Measurements from ENCODE around the gene MYBPC3.
"Not testable (repeated sequence)": the region's sequence is repeated elsewhere in the genome, so short reads cannot be mapped to it uniquely, and the experiment has no call there.

MYBPC3 gene

GRCh38 chr11:47340980-47341775, 11.3 kb downstream of the MYBPC3 start:
- no peak for FAIRE-seq

GRCh38 chr11:47340010-47340409, 12.5 kb downstream of the MYBPC3 start:
- FAIRE-seq (no peak), DNase-seq (ENCODE audit: insufficient read length, low spot score) (no peak)

More at GRCh38 chr11:47340980-47341775, 11.3 kb downstream of the MYBPC3 start:
- DNase-seq (ENCODE audit: insufficient read length, low spot score): no peak

GRCh38 chr11:47338396-47339241, 13.9 kb downstream of the MYBPC3 start:
- FAIRE-seq (no peak), DNase-seq (ENCODE audit: insufficient read length, low spot score) (no peak)

- DNase-seq (ENCODE audit: insufficient read length, low spot score) (no peak), FAIRE-seq (no peak)
Observed at GRCh38 chr11:47337229-47337924, 15.1 kb downstream of the MYBPC3 start.

GRCh38 chr11:47336595-47336994, 15.9 kb downstream of the MYBPC3 start:
- FAIRE-seq (no peak), DNase-seq (ENCODE audit: insufficient read length, low spot score) (no peak)

GRCh38 chr11:47335733-47336132, 16.8 kb downstream of the MYBPC3 start:
- FAIRE-seq (no peak), DNase-seq (ENCODE audit: insufficient read length, low spot score) (no peak)

- DNase-seq (ENCODE audit: insufficient read length, low spot score); FAIRE-seq: not testable (repeated sequence)
Observed at GRCh38 chr11:47334699-47335411, 17.6 kb downstream of the MYBPC3 start.

GRCh38 chr11:47333886-47334443, 18.5 kb downstream of the MYBPC3 start:
- DNase-seq (ENCODE audit: insufficient read length, low spot score): no peak
- FAIRE-seq: no peak

- DNase-seq (ENCODE audit: insufficient read length, low spot score) (no peak), FAIRE-seq (no peak)
Observed at GRCh38 chr11:47333526-47333845, 19.0 kb downstream of the MYBPC3 start.

GRCh38 chr11:47332791-47333525, 19.5 kb downstream of the MYBPC3 start:
- FAIRE-seq (no peak), DNase-seq (ENCODE audit: insufficient read length, low spot score) (no peak)

GRCh38 chr11:47332303-47332711, 20.2 kb downstream of the MYBPC3 start:
- FAIRE-seq: no peak
- DNase-seq (ENCODE audit: insufficient read length, low spot score): no peak

GRCh38 chr11:47331454-47332302, 20.8 kb downstream of the MYBPC3 start:
- DNase-seq (ENCODE audit: insufficient read length, low spot score): no peak
- no peak for FAIRE-seq

GRCh38 chr11:47329987-47330931, 22.2 kb downstream of the MYBPC3 start:
- FAIRE-seq: no peak
- DNase-seq (ENCODE audit: insufficient read length, low spot score): no peak

- FAIRE-seq (no peak), DNase-seq (ENCODE audit: insufficient read length, low spot score) (no peak)
Observed at GRCh38 chr11:47329431-47329986, 23.0 kb downstream of the MYBPC3 start.

GRCh38 chr11:47328449-47329390, 23.8 kb downstream of the MYBPC3 start:
- no peak for DNase-seq (ENCODE audit: insufficient read length, low spot score)
- no peak for FAIRE-seq

- DNase-seq (ENCODE audit: insufficient read length, low spot score): no peak
Observed at GRCh38 chr11:47327949-47328348, 24.6 kb downstream of the MYBPC3 start.

More at GRCh38 chr11:47327949-47328348, 24.6 kb downstream of the MYBPC3 start:
- no peak for FAIRE-seq
